Spleen (tissue), 11 donors: ENCODE data around the gene MBOAT2. TPM values are rescaled to one million over a fixed set of nuclear protein-coding genes. Genes with fewer than 3 reads are reported as not detected.

Source experiments
- DNase-seq: peaks from one replicate; pipeline ENCODE4 v3.0.0-alpha.2; 2020
- H3K27ac ChIP-seq, 8 donors: fragments of 200-600 bp; sonication (generic) in 7 of 8; 1 replicate in 4 of 8; 2 replicates in 4 of 8; pipeline versions ENCODE4 v1.5.0 to v1.8.0; 2016 to 2021; ENCODE audit warnings: inconsistent platforms in 4 of 8, mild to moderate bottlenecking in 4 of 8, moderate library complexity in 1 of 8
- H3K27me3 ChIP-seq, 7 donors: fragments of 200-600 bp; sonication (generic) in 6 of 7; replicated peaks in 1 of 7; 1 replicate in 4 of 7; 2 replicates in 3 of 7; pipeline versions ENCODE4 v1.5.0 to v1.8.0; 2016 to 2021; ENCODE audit warnings: inconsistent platforms in 3 of 7, mild to moderate bottlenecking in 1 of 7
- H3K36me3 ChIP-seq, 6 donors: fragments of 200-600 bp; sonication (generic) in 5 of 6; 1 replicate in 4 of 6; 2 replicates in 2 of 6; pipeline versions ENCODE4 v1.5.0 to v1.8.0; 2016 to 2021; ENCODE audit warnings: inconsistent platforms in 2 of 6
- H3K4me1 ChIP-seq, 6 donors: fragments of 200-600 bp; sonication (generic) in 5 of 6; 1 replicate in 3 of 6; 2 replicates in 3 of 6; pipeline versions ENCODE4 v1.5.0 to v1.8.0; 2016 to 2021; ENCODE audit warnings: inconsistent platforms in 3 of 6
- H3K4me3 ChIP-seq, 8 donors: fragments of 200-600 bp; sonication (generic) in 7 of 8; 1 replicate in 4 of 8; 2 replicates in 4 of 8; pipeline versions ENCODE4 v1.5.0 to v1.8.0; 2016 to 2021; ENCODE audit warnings: inconsistent platforms in 4 of 8, mild to moderate bottlenecking in 4 of 8, moderate library complexity in 2 of 8
- H3K9me3 ChIP-seq, 8 donors: fragments of 200-600 bp; sonication (generic) in 7 of 8; 1 replicate in 4 of 8; 2 replicates in 4 of 8; pipeline versions ENCODE4 v1.5.0 to v1.8.0; 2016 to 2021; ENCODE audit warnings: inconsistent platforms in 4 of 8
- CTCF ChIP-seq, 11 experiments: fragments of 200-600 bp in 7 of 11; fragments of 450-650 bp in 4 of 11; sonication (generic) in 4 of 11; IDR thresholded peaks in 8 of 11; conservative IDR thresholded peaks in 3 of 11; 1 replicate in 7 of 11; 2 replicates in 4 of 11; pipeline versions ENCODE4 v1.4.0 to v1.8.0; 2016 to 2021; ENCODE audit warnings: antibody characterized with exemption in 11 of 11, inconsistent platforms in 4 of 11, mild to moderate bottlenecking in 1 of 11
- POLR2A ChIP-seq, 3 donors: fragments of 450-650 bp; IDR thresholded peaks; one replicate each; pipeline ENCODE4 v1.5.1; 2017; ENCODE audit warnings: antibody characterized with exemption in 3 of 3, mild to moderate bottlenecking in 1 of 3
- POLR2AphosphoS5 ChIP-seq, 3 donors: sonication (generic); formaldehyde crosslinking; IDR thresholded peaks; one replicate each; pipeline ENCODE4 v1.5.1; 2017; ENCODE audit warnings: antibody characterized with exemption in 3 of 3
- WGBS, 5 donors: extraction: QIAGEN DNeasy Blood & Tissue Kit in 3 of 5; methylation state at CpG; one replicate each; pipeline versions ENCODE4 v1.1.5 to v1.1.7; 2013 to 2018; 5-methylcytosine and 5-hydroxymethylcytosine counted together
- intact Hi-C: fragments of 100-400 bp; cut with DNase I; formaldehyde crosslinking; loops from one replicate; pipeline ENCODE4 v1.15.0; 2023; ENCODE audit warnings: low total_unique reads
- polyA plus RNA-seq, 3 donors: library from polyadenylated mRNA; stranded (reverse); fragments of 200-250 nt; gene quantifications; one replicate each; pipeline ENCODE4 v1.2.1, GENCODE V29; 2013
- total RNA-seq, 7 donors: library from RNA; depleted of rRNA in 3 of 7; stranded (reverse); fragments of >200 nt in 3 of 7; fragmentation: NEBNext Ultra II Directional in 4 of 7; extraction: Animal tissue kit (Norgen Biotek cat#: 25700) in 4 of 7; gene quantifications; one replicate each; pipeline versions ENCODE4 v1.1.0 to v1.2.1, GENCODE V29; 2016 to 2021
- donor health status: healthy with polysubstance abuse.
- donor health status: DM: no; HTN: no; CAD: no; lungs with moderate emphysema.
- donor health status: DM: no; HTN: no; CAD: no.
- donor health status: Bipolar disorder and iron deficiency.
- donor health status: healthy.
- donor health status: DM: no; HTN: no; CAD: no.
- donor health status: DM: yes; HTN: yes; CAD: no.

The MBOAT2 gene
- total and polyA plus RNA-seq, 10 donors: 1.9 to 44.1 (median 18.3) TPM

GRCh38 chr2:8806885-8807704 is 196.4 kb downstream of the MBOAT2 start:
- Histone ChIP-seq H3K27ac (no peak overlapping the region), H3K4me1 (no peaks in the 10 kb centered on the region), H3K9me3 (no peaks in the 10 kb centered on the region), H3K4me3 (no peak overlapping the region), H3K27me3 (no peaks in the 10 kb centered on the region), H3K36me3 (peaks cover 7 to 100% (median 80%) of the 10 kb centered on the region in 6 donors)
- intact Hi-C loops: no loop called here
- no peak for DNase-seq
- WGBS, 5 donors: 93 to 97% (median 97%) methylated on average over 6 of the region's 6 CpGs
- no peak for TF ChIP-seq CTCF (IDR thresholded peaks at IDR 0.05 in 8 of 11, conservative IDR thresholded peaks at IDR 0.05 in 3 of 11)
- TF ChIP-seq POLR2AphosphoS5 (IDR thresholded peaks at IDR 0.05): no peak
- TF ChIP-seq POLR2A (IDR thresholded peaks at IDR 0.05): no peak

- no peak for DNase-seq
- Histone ChIP-seq H3K9me3 (no peaks in the 10 kb centered on the region), H3K4me3 (no peak overlapping the region), H3K36me3 (peaks cover 7 to 100% (median 80%) of the 10 kb centered on the region in 6 donors), H3K4me1 (no peaks in the 10 kb centered on the region), H3K27ac (no peak overlapping the region), H3K27me3 (no peaks in the 10 kb centered on the region)
- WGBS, 5 donors: 79 to 91% (median 83%) methylated on average over 6 of the region's 6 CpGs
- TF ChIP-seq POLR2AphosphoS5 (IDR thresholded peaks at IDR 0.05) (no peak), POLR2A (IDR thresholded peaks at IDR 0.05) (no peak), CTCF (IDR thresholded peaks at IDR 0.05 in 8 of 11, conservative IDR thresholded peaks at IDR 0.05 in 3 of 11) (no peak)
- intact Hi-C loops: no loop called here
These were observed 197.9 kb downstream of the MBOAT2 start for GRCh38 chr2:8805278-8806210.

- Histone ChIP-seq H3K4me3 (no peak overlapping the region), H3K36me3 (peaks cover 3 to 100% (median 71%) of the 10 kb centered on the region in 6 donors), H3K27me3 (no peaks in the 10 kb centered on the region), H3K9me3 (no peaks in the 10 kb centered on the region), H3K27ac (no peak overlapping the region), H3K4me1 (no peaks in the 10 kb centered on the region)
- DNase-seq: no peak
- TF ChIP-seq CTCF (IDR thresholded peaks at IDR 0.05 in 8 of 11, conservative IDR thresholded peaks at IDR 0.05 in 3 of 11) (no peak), POLR2AphosphoS5 (IDR thresholded peaks at IDR 0.05) (no peak), POLR2A (IDR thresholded peaks at IDR 0.05) (no peak)
- intact Hi-C loops: no loop called here
- WGBS, 5 donors: 71 to 85% (median 79%) methylated on average over 3 of the region's 3 CpGs
These were observed 199.7 kb downstream of the MBOAT2 start for GRCh38 chr2:8803658-8804379.
